Astrocyte (in vitro differentiated cells and primary cell): ENCODE data around the gene SYTL4. TPM values are rescaled to one million over a fixed set of nuclear protein-coding genes. Genes with fewer than 3 reads are reported as not detected.
"Not testable (repeated sequence)": the region's sequence is repeated elsewhere in the genome, so short reads cannot be mapped to it uniquely, and the experiment has no call there.

ENCODE experiments used
- DNase-seq: peaks from one replicate; pipeline ENCODE4 v3.0.0-alpha.2; 2010; ENCODE audit warnings: low read depth
- FAIRE-seq: peaks from 2 replicates; lab custom pipeline; 2011; peaks lifted over from hg19 to GRCh38; lab: Jason Lieb, UNC
- H2AFZ ChIP-seq: 2 replicates; pipeline ENCODE4 v1.6.0; 2012; ENCODE audit warnings: low read depth, low read length, inconsistent platforms
- H3K27ac ChIP-seq: 2 replicates; pipeline ENCODE4 v1.5.1; 2011; ENCODE audit warnings: low read depth, low read length, inconsistent platforms
- H3K27me3 ChIP-seq: 2 replicates; pipeline ENCODE4 v1.6.0; 2011; ENCODE audit warnings: low read length, inconsistent platforms; ENCODE audit not compliant: insufficient read depth
- H3K36me3 ChIP-seq: 2 replicates; pipeline ENCODE4 v1.5.1; 2011; ENCODE audit warnings: low read length, inconsistent platforms; ENCODE audit not compliant: insufficient read depth
- H3K4me1 ChIP-seq: 2 replicates; pipeline ENCODE4 v1.5.1; 2011; ENCODE audit warnings: low read length, inconsistent platforms; ENCODE audit not compliant: insufficient read depth
- H3K4me2 ChIP-seq: 2 replicates; pipeline ENCODE4 v1.6.0; 2012; ENCODE audit warnings: low read length, inconsistent platforms
- H3K4me3 ChIP-seq: 2 replicates; pipeline ENCODE4 v1.5.1; 2011; ENCODE audit warnings: low read depth, mild to moderate bottlenecking, low read length, inconsistent platforms; ENCODE audit not compliant: insufficient read depth
- H3K79me2 ChIP-seq: 2 replicates; pipeline ENCODE4 v1.6.0; 2012; ENCODE audit warnings: mild to moderate bottlenecking, low read length, inconsistent platforms; ENCODE audit not compliant: insufficient read depth
- H3K9ac ChIP-seq: 2 replicates; pipeline ENCODE4 v1.6.0; 2012; ENCODE audit warnings: mild to moderate bottlenecking, low read length, inconsistent platforms
- H3K9me3 ChIP-seq: 2 replicates; pipeline ENCODE4 v1.5.1; 2012; ENCODE audit warnings: low read depth, mild to moderate bottlenecking, low read length, inconsistent platforms; ENCODE audit not compliant: insufficient read depth
- H4K20me1 ChIP-seq: 2 replicates; pipeline ENCODE4 v1.6.0; 2012; ENCODE audit warnings: low read length, inconsistent platforms; ENCODE audit not compliant: insufficient read depth
- H3K27ac Mint-ChIP-seq: one replicate; pipeline ENCODE4 v1.8.0; 2021; ENCODE audit warnings: mild to moderate bottlenecking, mixed read lengths; ENCODE audit not compliant: unreplicated experiment
- H3K27me3 Mint-ChIP-seq: one replicate; pipeline ENCODE4 v1.8.0; 2021; ENCODE audit warnings: low read depth, mixed read lengths; ENCODE audit not compliant: unreplicated experiment
- H3K36me3 Mint-ChIP-seq: one replicate; pipeline ENCODE4 v1.8.0; 2021; ENCODE audit warnings: low read depth, mixed read lengths; ENCODE audit not compliant: unreplicated experiment
- H3K4me1 Mint-ChIP-seq: one replicate; pipeline ENCODE4 v1.8.0; 2021; ENCODE audit warnings: low read depth, mixed read lengths; ENCODE audit not compliant: unreplicated experiment
- H3K4me3 Mint-ChIP-seq: one replicate; pipeline ENCODE4 v1.8.0; 2021; ENCODE audit warnings: mild to moderate bottlenecking, moderate library complexity, mixed read lengths; ENCODE audit not compliant: unreplicated experiment
- H3K9me3 Mint-ChIP-seq: one replicate; pipeline ENCODE4 v1.8.0; 2021; ENCODE audit warnings: mild to moderate bottlenecking, mixed read lengths; ENCODE audit not compliant: unreplicated experiment
- CTCF ChIP-seq: IDR thresholded peaks from 2 replicates; pipeline ENCODE4 v1.5.1; 2011; ENCODE audit warnings: low read depth, mild to moderate bottlenecking, inconsistent platforms, low read length, moderate library complexity; ENCODE audit not compliant: insufficient read depth
- EZH2 ChIP-seq: IDR thresholded peaks from 2 replicates; pipeline ENCODE4 v1.6.1; 2012; ENCODE audit warnings: mild to moderate bottlenecking, low read length, inconsistent platforms; ENCODE audit not compliant: insufficient read depth
- total RNA-seq: library from RNA; stranded (reverse); gene quantifications from 2 replicates; pipeline ENCODE4 v1.2.1, GENCODE V29; 2021

Gene SYTL4
- total RNA-seq, 1 donor from 2014 or later: 3.3 TPM

- H3K9ac ChIP-seq: no peak overlapping the region
- no peak overlapping the region for H3K27ac Mint-ChIP-seq
- no peak overlapping the region for H2AFZ ChIP-seq
- H3K4me1 Mint-ChIP-seq: peaks cover 11% of the 10 kb centered on the region
- H4K20me1 ChIP-seq: no peaks in the 10 kb centered on the region
- no peak overlapping the region for H3K27ac ChIP-seq
- no peak overlapping the region for H3K4me2 ChIP-seq
- no peaks in the 10 kb centered on the region for H3K79me2 ChIP-seq
- H3K4me1 ChIP-seq: no peaks in the 10 kb centered on the region
- no peaks in the 10 kb centered on the region for H3K9me3 ChIP-seq
- H3K36me3 Mint-ChIP-seq: no peaks in the 10 kb centered on the region
- peak; percentile 96 for FAIRE-seq
- TF ChIP-seq EZH2: no peak
- peaks cover 2% of the 10 kb centered on the region for H3K27me3 ChIP-seq
- H3K9me3 Mint-ChIP-seq: no peaks in the 10 kb centered on the region
- H3K4me3 ChIP-seq: no peak overlapping the region
- no peak overlapping the region for H3K4me3 Mint-ChIP-seq
- H3K36me3 ChIP-seq: no peaks in the 10 kb centered on the region
- DNase-seq: peak; percentile 32
- H3K27me3 Mint-ChIP-seq: no peaks in the 10 kb centered on the region
Measured at GRCh38 chrX:100743009-100743607, 11.2 kb upstream of the SYTL4 start.

- not testable (repeated sequence) for H3K79me2 ChIP-seq, H3K27ac ChIP-seq, H3K4me1 ChIP-seq, H3K9ac ChIP-seq, H3K4me3 ChIP-seq, H3K9me3 ChIP-seq, H3K27ac Mint-ChIP-seq, H3K9me3 Mint-ChIP-seq, H2AFZ ChIP-seq, H3K4me2 ChIP-seq, H3K36me3 Mint-ChIP-seq, FAIRE-seq, H4K20me1 ChIP-seq, H3K27me3 Mint-ChIP-seq, H3K27me3 ChIP-seq, H3K4me3 Mint-ChIP-seq, DNase-seq, H3K4me1 Mint-ChIP-seq, H3K36me3 ChIP-seq
Measured at GRCh38 chrX:100724006-100724405, 7.9 kb downstream of the SYTL4 start.

GRCh38 chrX:100721328-100721727 lies 10.6 kb downstream of the SYTL4 start:
- no peak overlapping the region for H3K27ac Mint-ChIP-seq
- FAIRE-seq: peak; percentile 55
- Histone ChIP-seq H3K9ac (no peak overlapping the region), H3K9me3 (no peaks in the 10 kb centered on the region), H4K20me1 (no peaks in the 10 kb centered on the region), H3K4me2 (no peak overlapping the region), H3K4me3 (no peak overlapping the region), H3K27me3 (no peaks in the 10 kb centered on the region), H3K4me1 (no peaks in the 10 kb centered on the region), H3K27ac (no peak overlapping the region), H2AFZ (no peak overlapping the region), H3K79me2 (no peaks in the 10 kb centered on the region), H3K36me3 (no peaks in the 10 kb centered on the region)
- no peak overlapping the region for H3K4me3 Mint-ChIP-seq
- DNase-seq: no peak
- TF ChIP-seq CTCF (no peak), EZH2 (no peak)
- no peaks in the 10 kb centered on the region for H3K36me3 Mint-ChIP-seq
- H3K4me1 Mint-ChIP-seq: no peaks in the 10 kb centered on the region
- no peaks in the 10 kb centered on the region for H3K27me3 Mint-ChIP-seq
- H3K9me3 Mint-ChIP-seq: peaks cover 2% of the 10 kb centered on the region
